Measurements from ENCODE around the gene KRTCAP3. TPM values are rescaled to one million over a fixed set of nuclear protein-coding genes. Genes with fewer than 3 reads are reported as not detected.

KRTCAP3 gene
- total and polyA plus RNA-seq, 2 donors (not counting 1 experiment from before 2014, with no cell fraction given) = 8.6 to 15.0 TPM

DNA sequence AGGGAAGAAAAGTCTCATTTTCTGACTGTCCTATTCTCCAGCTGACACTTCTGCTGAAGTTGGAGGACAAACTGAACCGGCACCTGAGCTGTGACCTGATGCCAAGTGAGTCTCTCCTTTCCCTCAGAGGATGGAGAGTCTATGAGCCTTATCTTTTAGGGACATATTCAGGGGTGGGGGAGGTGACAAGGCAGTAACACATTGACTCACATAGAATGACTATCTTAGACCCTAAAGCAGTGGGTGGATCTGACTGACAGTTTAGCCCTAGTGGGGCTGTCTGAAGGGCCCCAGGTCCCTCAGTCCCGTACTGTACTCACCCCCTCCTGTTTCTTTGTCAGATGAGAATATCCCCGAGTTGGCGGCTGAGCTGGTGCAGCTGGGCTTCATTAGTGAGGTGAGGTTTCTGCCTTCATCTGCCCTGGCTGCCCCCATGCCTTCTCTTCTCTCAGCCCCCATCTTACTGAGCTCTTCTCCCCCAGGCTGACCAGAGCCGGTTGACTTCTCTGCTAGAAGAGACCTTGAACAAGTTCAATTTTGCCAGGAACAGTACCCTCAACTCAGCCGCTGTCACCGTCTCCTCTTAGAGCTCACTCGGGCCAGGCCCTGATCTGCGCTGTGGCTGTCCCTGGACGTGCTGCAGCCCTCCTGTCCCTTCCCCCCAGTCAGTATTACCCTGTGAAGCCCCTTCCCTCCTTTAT, 805 bp upstream of the KRTCAP3 start:
- no peak overlapping the region for H3K4me3 Mint-ChIP-seq
- Histone ChIP-seq H3K9me3 (ENCODE audit: control extremely low read depth in 1 of 3, control insufficient read depth in 2 of 3, insufficient read depth in 1 of 3, low read length in 2 of 3) (no peaks in the 10 kb centered on the region), H4K20me1 (ENCODE audit: control insufficient read depth, insufficient read depth, low read length, poor library complexity, severe bottlenecking) (peaks cover 1% of the 10 kb centered on the region), H3K79me2 (ENCODE audit: control insufficient read depth, insufficient read depth, low read length) (no peaks in the 10 kb centered on the region), H3K27me3 (replicated peaks in 1 of 4; ENCODE audit: control extremely low read depth in 1 of 4, control insufficient read depth in 3 of 4, insufficient read depth in 4 of 4, low read length in 3 of 4) (no peaks in the 10 kb centered on the region), H3K9ac (ENCODE audit: low read length) (no peak overlapping the region), H3K27ac (ENCODE audit: low read length in 2 of 2) (no peak overlapping the region), H3K4me2 (replicated peaks; ENCODE audit: low read depth, low read length, poor library complexity, severe bottlenecking) (peak overlapping the region; percentile 70), H3K4me1 (ENCODE audit: control insufficient read depth in 2 of 2, insufficient read depth in 2 of 2, low read length in 2 of 2) (peaks cover 3 to 6% of the 10 kb centered on the region in 2 donors), H3K36me3 (replicated peaks in 1 of 2; ENCODE audit: control extremely low read depth in 1 of 2, control insufficient read depth in 1 of 2, extremely low read depth in 1 of 2, insufficient read depth in 2 of 2, low read length in 1 of 2) (peaks cover 4 to 54% of the 10 kb centered on the region in 2 experiments), H3K4me3 (ENCODE audit: control extremely low read depth in 1 of 5, extremely low read depth in 1 of 5, insufficient read depth in 1 of 5, low read depth in 2 of 5, low read length in 4 of 5) (no peak overlapping the region), H2AFZ (ENCODE audit: insufficient read depth, low read depth, low read length, poor library complexity, severe bottlenecking) (no peak overlapping the region)
- CTCF ChIA-PET = interaction anchor here (1.3 kb wide), 1 partner anchor 11 kb away, joined by 3 read pairs; no protein-coding TSS in a partner anchor
- no peak overlapping the region for H3K27ac Mint-ChIP-seq
- H3K27me3 Mint-ChIP-seq = no peaks in the 10 kb centered on the region
- no peak for DNase-seq
- TF ChIP-seq EZH2 (IDR thresholded peaks at IDR 0.05; ENCODE audit: borderline replicate concordance, insufficient read depth, low read depth, low read length, poor library complexity, severe bottlenecking) = no peak
- TF ChIP-seq, protein P1, sequence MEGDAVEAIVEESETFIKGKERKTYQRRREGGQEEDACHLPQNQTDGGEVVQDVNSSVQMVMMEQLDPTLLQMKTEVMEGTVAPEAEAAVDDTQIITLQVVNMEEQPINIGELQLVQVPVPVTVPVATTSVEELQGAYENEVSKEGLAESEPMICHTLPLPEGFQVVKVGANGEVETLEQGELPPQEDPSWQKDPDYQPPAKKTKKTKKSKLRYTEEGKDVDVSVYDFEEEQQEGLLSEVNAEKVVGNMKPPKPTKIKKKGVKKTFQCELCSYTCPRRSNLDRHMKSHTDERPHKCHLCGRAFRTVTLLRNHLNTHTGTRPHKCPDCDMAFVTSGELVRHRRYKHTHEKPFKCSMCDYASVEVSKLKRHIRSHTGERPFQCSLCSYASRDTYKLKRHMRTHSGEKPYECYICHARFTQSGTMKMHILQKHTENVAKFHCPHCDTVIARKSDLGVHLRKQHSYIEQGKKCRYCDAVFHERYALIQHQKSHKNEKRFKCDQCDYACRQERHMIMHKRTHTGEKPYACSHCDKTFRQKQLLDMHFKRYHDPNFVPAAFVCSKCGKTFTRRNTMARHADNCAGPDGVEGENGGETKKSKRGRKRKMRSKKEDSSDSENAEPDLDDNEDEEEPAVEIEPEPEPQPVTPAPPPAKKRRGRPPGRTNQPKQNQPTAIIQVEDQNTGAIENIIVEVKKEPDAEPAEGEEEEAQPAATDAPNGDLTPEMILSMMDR (IDR thresholded peaks at IDR 0.05) = no peak
- H3K9me3 Mint-ChIP-seq (ENCODE audit: insufficient read depth) = no peaks in the 10 kb centered on the region
- intact Hi-C loops (cut with micrococcal nuclease) = loop anchor here (5.0 to 10.0 kb wide), 2 partner anchors 46 to 243 kb away; partner anchors contain the start of gene IFT172
- peaks cover 12% of the 10 kb centered on the region for H3K4me1 Mint-ChIP-seq
- WGBS (ENCODE audit: insufficient coverage) = 100% methylated on average over 7 of the region's 10 CpGs
- POLR2A ChIA-PET = interaction anchor here (1.1 kb wide), 1 partner anchor 13 kb away, joined by 3 read pairs; the partner anchor contains the start of gene NRBP1
- ATAC-seq (ENCODE audit: low read depth) = no peak

DNA sequence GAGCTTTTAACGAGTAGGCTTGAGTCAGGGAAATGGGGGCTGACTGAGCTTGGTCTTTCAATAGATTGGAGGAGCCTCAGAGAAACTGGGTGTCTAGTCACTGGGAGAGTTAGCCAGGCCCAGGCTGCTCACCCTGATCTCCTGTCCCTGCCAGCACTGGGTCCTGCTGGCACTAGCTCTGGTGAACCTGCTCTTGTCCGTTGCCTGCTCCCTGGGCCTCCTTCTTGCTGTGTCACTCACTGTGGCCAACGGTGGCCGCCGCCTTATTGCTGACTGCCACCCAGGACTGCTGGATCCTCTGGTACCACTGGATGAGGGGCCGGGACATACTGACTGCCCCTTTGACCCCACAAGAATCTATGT, 720 bp downstream of the KRTCAP3 start:
- Histone ChIP-seq H3K9ac (ENCODE audit: low read length) (no peak overlapping the region), H3K36me3 (replicated peaks in 1 of 2; ENCODE audit: control extremely low read depth in 1 of 2, control insufficient read depth in 1 of 2, extremely low read depth in 1 of 2, insufficient read depth in 2 of 2, low read length in 1 of 2) (peaks cover 3 to 47% of the 10 kb centered on the region in 2 experiments), H3K27me3 (replicated peaks in 1 of 4; ENCODE audit: control extremely low read depth in 1 of 4, control insufficient read depth in 3 of 4, insufficient read depth in 4 of 4, low read length in 3 of 4) (no peaks in the 10 kb centered on the region), H4K20me1 (ENCODE audit: control insufficient read depth, insufficient read depth, low read length, poor library complexity, severe bottlenecking) (no peaks in the 10 kb centered on the region), H3K4me3 (ENCODE audit: control extremely low read depth in 1 of 5, extremely low read depth in 1 of 5, insufficient read depth in 1 of 5, low read depth in 2 of 5, low read length in 4 of 5) (no peak overlapping the region), H2AFZ (ENCODE audit: insufficient read depth, low read depth, low read length, poor library complexity, severe bottlenecking) (no peak overlapping the region), H3K9me3 (ENCODE audit: control extremely low read depth in 1 of 3, control insufficient read depth in 2 of 3, insufficient read depth in 1 of 3, low read length in 2 of 3) (no peaks in the 10 kb centered on the region), H3K27ac (ENCODE audit: low read length in 2 of 2) (no peak overlapping the region), H3K4me2 (replicated peaks; ENCODE audit: low read depth, low read length, poor library complexity, severe bottlenecking) (peak overlapping the region; percentile 70), H3K4me1 (ENCODE audit: control insufficient read depth in 2 of 2, insufficient read depth in 2 of 2, low read length in 2 of 2) (peaks cover 3 to 6% of the 10 kb centered on the region in 2 donors), H3K79me2 (ENCODE audit: control insufficient read depth, insufficient read depth, low read length) (no peaks in the 10 kb centered on the region)
- H3K4me3 Mint-ChIP-seq = peak overlapping the region; percentile 72
- ChIA-PET CTCF (interaction anchor here (1.6 kb wide), 1 partner anchor 11 kb away, joined by 3 read pairs; no protein-coding TSS in a partner anchor), POLR2A (no interaction called here)
- DNase-seq = no peak
- no peaks in the 10 kb centered on the region for H3K9me3 Mint-ChIP-seq (ENCODE audit: insufficient read depth)
- intact Hi-C loops (cut with micrococcal nuclease) = loop anchor here (1.0 to 10.0 kb wide), 5 partner anchors 15 to 242 kb away; partner anchors contain the start of genes IFT172, NRBP1 and PPM1G
- H3K27ac Mint-ChIP-seq = peak overlapping the region; percentile 72
- H3K27me3 Mint-ChIP-seq = no peaks in the 10 kb centered on the region
- no peak for ATAC-seq (ENCODE audit: low read depth)
- peaks cover 12% of the 10 kb centered on the region for H3K4me1 Mint-ChIP-seq
- WGBS (ENCODE audit: insufficient coverage) = 92% methylated on average over 6 of the region's 6 CpGs
- TF ChIP-seq EZH2 (IDR thresholded peaks at IDR 0.05; ENCODE audit: borderline replicate concordance, insufficient read depth, low read depth, low read length, poor library complexity, severe bottlenecking) = no peak
- TF ChIP-seq, protein P1 (IDR thresholded peaks at IDR 0.05) = no peak
